Measurements from ENCODE around the gene ITPR3. TPM values are rescaled to one million over a fixed set of nuclear protein-coding genes. Genes with fewer than 3 reads are reported as not detected.

The ITPR3 gene
- total RNA-seq, 3 donors from 2014 or later: 60.2 to 111 (median 103) TPM

GRCh38 chr6:33699739-33700138, 78.6 kb downstream of the ITPR3 start:
- no peak for TF ChIP-seq CTCF (IDR thresholded peaks at IDR 0.05)
- Histone ChIP-seq H3K4me1 (ENCODE audit: low read depth) (no peaks in the 10 kb centered on the region), H3K9me3 (no peaks in the 10 kb centered on the region), H3K4me3 (no peak overlapping the region), H3K36me3 (ENCODE audit: low read depth) (no peaks in the 10 kb centered on the region)
- ATAC-seq (no peak), DNase-seq (no peak)
- intact Hi-C loops (cut with DNase I, micrococcal nuclease): loop anchor here in 1 of 2 donors (10.0 kb wide), 1 partner anchor 115 kb away; the partner anchor contains the start of gene BAK1

- no peaks in the 10 kb centered on the region for H3K9me3 ChIP-seq
- DNase-seq (peak; percentile 82 to 87 (median 82)), ATAC-seq (peak; percentile 88)
- H3K36me3 ChIP-seq (ENCODE audit: low read depth): no peaks in the 10 kb centered on the region
- H3K4me3 ChIP-seq: no peak overlapping the region
- H3K4me1 ChIP-seq (ENCODE audit: low read depth): no peaks in the 10 kb centered on the region
- TF ChIP-seq CTCF (IDR thresholded peaks at IDR 0.05): peak; percentile 66
- intact Hi-C loops (cut with DNase I, micrococcal nuclease): loop anchor here in 1 of 2 donors (10.0 kb wide), 1 partner anchor 116 kb away; the partner anchor contains the start of gene BAK1
These were observed 79.4 kb downstream of the ITPR3 start for GRCh38 chr6:33700391-33701050.

GRCh38 chr6:33702345-33702977, 81.3 kb downstream of the ITPR3 start:
- intact Hi-C loops (cut with DNase I, micrococcal nuclease): loop anchor here in 1 of 2 donors (10.0 kb wide), 1 partner anchor 118 kb away; the partner anchor contains the start of gene BAK1
- no peaks in the 10 kb centered on the region for H3K9me3 ChIP-seq
- no peak overlapping the region for H3K4me3 ChIP-seq
- no peaks in the 10 kb centered on the region for H3K36me3 ChIP-seq (ENCODE audit: low read depth)
- DNase-seq (no peak), ATAC-seq (peak; percentile 67)
- H3K4me1 ChIP-seq (ENCODE audit: low read depth): no peaks in the 10 kb centered on the region
- TF ChIP-seq CTCF (IDR thresholded peaks at IDR 0.05): no peak

GRCh38 chr6:33704215-33705066, 83.3 kb downstream of the ITPR3 start:
- intact Hi-C loops (cut with DNase I, micrococcal nuclease): loop anchor here in 1 of 2 donors (10.0 kb wide), 1 partner anchor 120 kb away; the partner anchor contains the start of gene BAK1
- no peak for TF ChIP-seq CTCF (IDR thresholded peaks at IDR 0.05)
- ATAC-seq: peak; percentile 45
- H3K36me3 ChIP-seq (ENCODE audit: low read depth): no peaks in the 10 kb centered on the region
- H3K4me3 ChIP-seq: no peak overlapping the region
- H3K4me1 ChIP-seq (ENCODE audit: low read depth): no peaks in the 10 kb centered on the region
- no peak for DNase-seq
- no peaks in the 10 kb centered on the region for H3K9me3 ChIP-seq

GRCh38 chr6:33705268-33705885, 84.3 kb downstream of the ITPR3 start:
- DNase-seq (no peak), ATAC-seq (no peak)
- Histone ChIP-seq H3K9me3 (no peaks in the 10 kb centered on the region), H3K4me1 (ENCODE audit: low read depth) (no peaks in the 10 kb centered on the region), H3K4me3 (no peak overlapping the region), H3K36me3 (ENCODE audit: low read depth) (no peaks in the 10 kb centered on the region)
- intact Hi-C loops (cut with DNase I, micrococcal nuclease): loop anchor here in 1 of 2 donors (10.0 kb wide), 1 partner anchor 121 kb away; the partner anchor contains the start of gene BAK1
- TF ChIP-seq CTCF (IDR thresholded peaks at IDR 0.05): no peak

Data from mucosa of descending colon (tissue), 3 donors.